ENCODE data around the gene PKP1. TPM values are rescaled to one million over a fixed set of nuclear protein-coding genes. Genes with fewer than 3 reads are reported as not detected.
A peak's percentile ranks its signal among the peaks of the same experiment; 100 is the strongest.

PKP1 gene
- total RNA-seq, 1 donor from 2014 or later, result 137 TPM

DNA sequence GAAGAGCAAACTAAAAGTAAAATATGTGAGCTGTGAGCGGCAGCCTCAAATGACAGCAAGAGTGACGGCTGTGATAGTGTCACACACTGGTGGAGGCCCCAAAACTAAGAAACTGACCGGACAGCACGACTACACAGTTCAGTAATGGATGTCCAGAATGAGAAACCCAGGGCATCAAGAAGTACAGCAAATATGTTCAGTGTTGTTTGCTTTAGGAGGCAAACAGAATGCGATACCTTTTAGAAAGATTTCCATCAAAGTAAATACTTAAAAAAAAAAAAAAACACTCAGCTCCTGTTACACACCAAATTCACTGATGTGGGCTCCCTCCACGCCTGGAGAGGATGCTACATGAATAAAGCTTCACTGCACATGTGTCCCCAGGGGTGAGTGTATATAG, 1.1 kb upstream of the PKP1 start:
- no peak for DNase-seq

DNA sequence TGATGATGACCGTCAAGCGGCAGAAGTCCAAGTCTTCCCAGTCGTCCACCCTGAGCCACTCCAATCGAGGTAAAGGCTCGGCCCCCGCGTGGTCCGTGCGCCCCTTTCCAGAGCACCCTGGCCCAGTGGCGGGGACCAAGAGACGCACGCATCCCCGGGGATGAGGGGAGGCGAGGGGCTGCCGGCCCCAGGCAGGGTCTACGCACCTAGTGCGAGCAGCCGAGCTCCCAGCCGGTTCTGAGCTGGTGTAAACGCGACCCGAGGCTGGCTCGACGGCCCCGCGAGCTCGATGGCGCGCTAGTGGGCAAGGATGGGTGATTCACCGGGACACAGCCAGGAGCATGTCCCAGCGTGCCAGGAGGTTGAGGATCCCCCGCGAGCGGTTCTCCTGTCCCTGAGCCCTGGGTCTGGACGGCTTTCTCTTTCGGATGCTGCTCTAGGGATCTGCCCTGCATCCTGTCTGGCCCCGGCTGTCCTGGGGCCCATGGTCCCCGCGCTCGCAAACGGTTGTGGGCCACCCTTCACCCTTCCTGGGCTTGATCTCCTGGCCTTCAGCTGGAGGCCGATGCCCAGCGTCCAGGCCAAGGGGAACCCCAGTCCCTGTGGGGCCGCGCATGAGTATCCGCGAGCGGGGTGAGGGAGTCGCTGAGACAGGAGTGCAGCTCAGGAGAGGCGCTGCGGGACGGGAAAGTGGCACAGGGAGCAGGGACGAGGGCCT, 689 bp downstream of the PKP1 start:
- DNase-seq, result no peak

DNA sequence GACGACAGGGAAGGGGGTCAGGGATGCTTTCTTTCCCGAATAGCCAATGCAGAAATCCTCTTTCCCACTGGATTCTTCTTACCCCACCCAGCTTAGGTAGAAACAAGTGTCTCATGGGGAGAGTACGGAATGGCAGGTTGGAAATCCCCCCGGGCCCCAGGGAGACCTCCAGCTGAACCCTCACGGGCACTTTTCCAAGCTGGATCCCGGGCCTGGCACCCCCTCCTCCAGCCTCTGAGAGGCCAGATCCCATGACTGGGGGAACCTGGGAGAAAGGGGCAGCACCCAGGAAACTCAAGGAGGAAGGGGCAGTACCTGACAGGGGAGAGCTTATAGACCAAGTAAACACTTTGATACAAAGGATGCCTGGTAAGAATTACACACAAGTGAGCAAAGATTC, 1.3 kb downstream of the PKP1 start:
- no peak for DNase-seq

DNA sequence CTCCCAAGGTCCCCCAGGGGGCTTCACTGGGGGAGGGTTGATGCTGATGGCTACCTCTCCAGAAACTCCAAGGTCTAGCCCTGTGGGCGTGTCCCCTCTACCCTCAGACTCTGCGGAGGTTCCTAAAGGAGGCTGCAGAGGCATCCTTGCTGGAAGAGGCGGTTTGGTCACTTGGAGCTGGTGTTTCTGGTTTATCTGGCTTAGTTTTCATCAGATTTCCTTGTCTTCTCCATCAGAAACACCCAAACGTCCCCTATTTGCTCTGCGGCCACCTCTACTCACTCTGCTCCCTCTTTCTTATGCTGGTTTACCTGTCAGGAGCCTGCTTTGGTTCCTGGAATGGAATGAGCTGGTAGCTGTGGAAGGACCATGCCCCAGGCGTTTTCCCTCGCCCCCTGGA, 2.5 kb downstream of the PKP1 start:
- DNase-seq, result no peak

DNA sequence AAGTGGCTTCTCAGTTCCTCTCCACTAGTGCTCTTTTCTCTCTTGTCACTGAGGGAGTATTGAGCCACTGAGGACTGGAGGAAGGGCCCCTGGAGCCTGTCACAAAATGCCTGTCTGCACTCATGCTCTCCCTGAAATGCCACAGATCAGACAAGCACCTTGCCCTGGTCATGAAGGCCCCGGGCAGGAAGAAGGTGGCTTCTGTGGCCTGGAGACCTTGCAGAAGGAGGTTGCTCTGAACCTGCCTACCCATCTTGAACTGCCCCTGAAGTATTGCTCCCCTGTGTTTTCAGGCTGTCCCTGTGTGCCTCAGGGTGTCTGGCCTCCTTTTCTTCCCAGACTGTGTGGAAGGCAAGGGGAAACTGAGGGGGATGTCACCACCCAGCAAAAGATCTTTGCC, 3.1 kb downstream of the PKP1 start:
- no peak for DNase-seq

DNA sequence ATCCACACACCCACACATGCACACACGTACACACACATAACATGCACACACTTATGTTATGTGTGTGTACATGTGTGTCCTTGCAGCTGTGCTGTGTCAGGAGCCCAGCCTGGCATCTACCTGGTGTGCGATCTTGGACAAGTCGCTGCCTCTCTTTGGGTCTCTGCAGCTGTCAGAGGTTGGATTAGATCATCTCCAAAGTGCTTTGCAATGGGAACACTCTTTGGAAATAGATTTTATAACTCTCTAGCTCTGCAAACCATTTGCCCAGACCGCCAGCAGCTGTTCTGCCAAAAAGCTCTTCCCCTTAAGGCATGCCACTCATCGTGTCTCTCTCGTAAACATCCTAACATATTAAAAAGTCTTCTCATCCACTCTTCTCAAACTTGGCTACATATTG, 4.7 kb downstream of the PKP1 start:
- DNase-seq, result peak; percentile 67

DNA sequence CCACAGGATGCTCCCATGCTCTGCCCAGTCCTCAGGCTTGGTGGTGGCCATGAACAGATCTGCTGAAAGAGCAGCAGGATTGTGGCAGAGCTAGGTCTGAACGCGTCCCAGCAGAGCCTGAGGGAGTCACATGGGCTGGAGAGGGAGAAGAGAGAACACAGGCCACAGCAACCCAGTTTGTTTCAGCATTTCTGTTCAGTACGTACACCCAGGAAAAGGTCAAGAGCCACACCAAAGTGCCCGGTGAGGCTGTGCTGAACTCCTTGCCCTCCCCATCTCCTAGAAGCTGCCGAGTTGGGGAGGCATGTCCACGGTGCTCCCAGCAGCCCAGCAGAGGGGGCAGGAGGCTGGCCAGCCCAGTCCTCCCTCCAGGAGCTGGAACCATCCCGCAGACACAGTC, 5.5 kb downstream of the PKP1 start:
- DNase-seq, result no peak

DNA sequence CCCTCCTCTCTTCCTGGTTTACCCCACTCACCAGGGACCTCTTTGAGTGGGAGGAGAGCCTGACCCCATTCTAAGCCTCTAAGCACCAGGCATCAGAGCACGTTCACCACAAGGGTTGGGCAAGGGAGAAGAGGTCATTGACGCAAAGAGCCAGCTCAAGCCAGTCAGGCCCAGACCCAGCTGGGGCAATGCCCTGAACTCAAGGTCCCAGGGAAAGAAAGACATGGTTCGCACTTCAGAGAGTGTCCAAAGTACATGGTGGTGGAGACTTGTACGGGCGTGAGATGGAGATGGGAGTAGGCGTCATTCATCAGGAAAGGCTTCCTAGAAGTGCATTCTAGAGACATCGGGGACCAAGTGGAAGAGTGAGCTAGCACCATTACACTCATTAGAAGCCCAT, 7.2 kb downstream of the PKP1 start:
- DNase-seq, result no peak

DNA sequence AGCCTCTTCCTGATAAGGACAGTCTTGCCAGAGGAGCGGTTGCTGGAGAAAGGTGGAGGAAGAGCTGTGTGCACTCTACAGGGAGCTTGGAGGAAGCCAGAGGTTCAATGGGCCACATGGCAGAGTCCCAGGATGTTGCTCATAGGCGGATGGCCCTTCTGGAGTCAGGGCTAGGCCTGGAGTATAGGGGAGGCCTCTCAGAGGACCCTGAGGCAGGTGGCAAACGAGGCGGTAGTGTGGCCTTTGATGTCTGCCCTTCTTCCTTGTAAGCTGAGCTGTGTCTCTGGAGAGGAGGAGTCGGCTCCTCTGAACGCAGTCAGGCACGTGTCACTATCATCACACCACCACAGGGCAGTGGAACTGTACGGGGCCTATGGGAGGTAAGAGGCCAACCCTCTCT, 8.6 kb downstream of the PKP1 start:
- DNase-seq, result no peak

DNA sequence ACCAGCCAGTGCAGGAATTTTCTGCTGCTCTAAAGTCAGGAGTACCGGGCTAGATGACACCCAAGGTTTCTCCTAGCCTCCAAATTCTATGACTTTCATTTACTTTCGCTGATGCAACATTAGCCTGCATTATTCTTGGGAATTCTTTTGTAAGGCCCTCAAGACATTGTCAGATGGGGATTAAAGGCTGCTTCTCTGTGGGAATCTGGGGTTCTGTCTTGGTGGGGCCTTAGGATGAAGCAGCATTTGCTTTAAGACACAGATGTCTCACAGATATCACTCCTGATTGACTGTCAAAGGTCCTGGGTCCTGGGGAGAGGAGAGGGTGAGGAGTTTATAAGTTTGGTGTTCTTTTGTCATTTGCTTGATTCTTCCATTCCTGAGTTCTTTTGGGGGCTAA, 11.6 kb downstream of the PKP1 start:
- DNase-seq, result no peak

DNA sequence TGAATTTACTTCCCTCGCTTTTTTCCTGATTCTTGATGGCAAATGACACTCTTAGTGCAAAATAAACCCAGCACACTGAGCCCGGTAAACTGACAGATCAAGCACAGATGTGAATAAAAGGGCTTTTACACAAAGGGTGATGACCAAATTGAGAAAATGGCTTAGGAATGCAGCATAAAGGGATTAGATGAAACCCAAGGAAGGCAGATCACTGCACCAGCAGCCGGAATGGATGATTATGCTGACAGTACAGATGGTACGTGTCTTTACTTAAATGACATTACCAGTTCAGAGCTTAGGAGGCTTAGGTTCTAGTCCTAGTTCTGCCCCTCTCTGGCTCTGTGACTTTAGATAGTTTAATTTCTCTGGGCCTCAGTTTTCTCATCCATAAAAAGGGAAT, 12.0 kb downstream of the PKP1 start:
- DNase-seq, result peak; percentile 65

DNA sequence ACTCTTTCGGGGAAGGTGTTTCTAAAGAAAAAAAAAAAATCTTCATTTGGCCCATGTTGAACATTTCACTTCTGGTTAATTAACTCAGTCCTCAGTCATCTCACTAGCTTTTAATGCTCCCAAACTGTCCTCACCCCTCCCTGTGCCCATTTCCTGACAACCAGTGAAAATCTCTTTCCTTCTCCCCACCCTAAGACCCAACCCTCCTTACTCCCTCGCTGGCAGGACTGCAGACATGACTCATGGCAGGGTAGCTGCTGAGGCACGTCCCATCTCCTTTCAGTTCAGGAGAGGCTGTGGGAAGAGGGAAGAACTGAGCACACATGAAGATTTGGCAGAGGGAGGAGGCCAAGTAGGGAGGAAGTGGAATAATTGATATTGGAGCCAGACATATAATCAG, 12.6 kb downstream of the PKP1 start:
- no peak for DNase-seq

DNA sequence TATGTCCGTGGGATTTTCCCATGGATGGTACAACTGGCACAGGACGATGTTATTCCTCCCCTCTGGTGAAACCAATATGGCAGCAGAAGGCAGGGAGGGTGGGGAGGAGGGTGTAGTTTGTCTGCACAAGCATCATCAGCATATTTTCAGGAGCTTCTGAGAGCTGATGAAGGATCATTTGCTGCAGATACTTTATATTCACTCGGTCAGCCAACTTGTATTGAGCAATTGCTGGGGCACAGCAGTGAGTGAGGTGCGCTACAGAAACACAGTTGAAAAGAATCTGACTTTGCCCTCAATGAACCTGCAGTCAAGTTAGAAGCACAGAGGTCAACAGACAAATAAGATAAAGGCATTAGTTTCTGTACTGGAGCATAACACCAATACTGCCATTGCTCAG, 13.0 kb downstream of the PKP1 start:
- DNase-seq, result no peak

DNA sequence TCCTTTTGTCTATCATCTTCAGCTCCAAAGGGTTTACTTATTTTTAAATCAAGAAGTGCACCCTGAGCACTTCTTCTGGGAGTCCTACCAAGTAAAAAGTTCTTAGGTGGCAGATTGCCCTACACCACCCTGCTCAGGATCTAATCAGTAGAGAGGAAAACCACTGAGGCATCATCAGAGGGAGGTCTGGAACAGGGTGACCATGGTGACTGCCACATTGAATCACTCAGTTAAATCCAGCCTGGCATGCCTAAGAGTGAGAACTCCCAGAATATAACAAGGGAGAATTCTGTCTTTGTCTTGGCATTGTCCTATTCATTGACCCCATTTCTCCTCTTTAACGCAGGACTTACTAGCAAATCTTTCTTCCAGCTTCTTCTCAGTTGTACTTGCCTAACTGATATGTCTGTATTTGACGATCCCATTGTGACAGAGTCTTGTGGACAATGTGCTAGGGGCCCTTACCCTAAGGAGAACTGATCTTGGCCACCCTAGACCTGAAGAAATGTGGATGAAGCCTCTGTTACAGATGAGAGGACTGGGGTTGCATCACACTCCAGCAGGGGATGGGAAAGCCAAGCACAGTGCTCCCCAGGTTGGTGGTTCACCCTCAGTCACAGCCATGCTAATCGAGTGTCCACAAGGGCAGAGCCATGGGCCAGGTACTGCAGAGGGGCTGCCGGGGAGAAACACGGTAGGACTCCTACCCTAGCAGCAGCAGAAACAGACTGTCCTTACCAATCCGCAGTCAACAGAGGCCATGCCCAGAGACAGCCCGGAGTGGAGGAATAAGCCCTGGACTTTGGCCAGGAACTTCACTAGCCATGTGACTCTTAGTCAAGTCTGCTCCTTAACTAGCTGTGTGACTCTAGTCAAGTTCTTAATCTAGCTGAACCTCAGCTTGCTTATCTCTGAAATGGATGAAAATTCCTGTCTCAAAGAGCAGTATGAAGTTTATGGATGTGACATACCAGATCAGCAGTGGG, 15.4 kb downstream of the PKP1 start:
- no peak for DNase-seq

DNA sequence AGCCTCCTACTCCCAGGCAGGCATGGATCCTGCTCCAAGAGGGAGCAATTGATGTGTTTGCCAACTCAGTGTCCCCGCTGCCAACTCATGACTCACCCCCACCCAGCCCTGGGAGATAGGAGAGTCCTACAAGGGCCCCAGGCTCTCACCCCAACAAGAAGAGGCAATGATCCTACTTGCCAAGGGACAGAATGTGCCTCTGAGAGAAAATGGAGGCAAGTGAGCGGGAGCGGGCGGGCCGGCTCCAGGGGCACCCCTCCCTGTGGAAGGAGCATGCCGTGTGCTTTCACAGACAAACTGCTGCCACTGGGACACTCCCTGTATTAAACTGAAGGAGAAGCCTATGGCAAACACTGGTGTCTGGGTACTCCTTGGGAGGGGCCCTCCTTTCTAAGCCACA, 16.7 kb downstream of the PKP1 start:
- peak; percentile 47 for DNase-seq

DNA sequence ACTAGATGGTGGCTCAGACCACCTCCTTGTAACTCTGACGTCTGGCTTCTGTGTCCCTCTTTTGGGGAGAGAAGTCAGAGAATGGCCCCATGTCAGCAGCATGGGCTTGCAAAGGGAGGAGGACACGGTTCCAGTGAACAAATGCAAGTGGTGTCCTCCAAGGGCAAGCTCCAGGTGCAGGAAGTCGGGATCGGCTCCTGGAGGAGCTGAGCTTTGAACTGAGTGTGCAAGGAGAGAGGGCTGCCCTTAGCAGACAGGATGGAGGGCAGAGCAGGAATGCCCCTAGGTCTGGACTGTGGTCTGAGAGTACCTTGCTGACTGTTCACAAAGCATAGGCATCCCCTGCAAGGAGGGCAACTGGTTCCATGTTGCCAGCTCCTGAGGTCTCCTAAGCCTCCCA, 17.3 kb downstream of the PKP1 start:
- DNase-seq, result no peak

DNA sequence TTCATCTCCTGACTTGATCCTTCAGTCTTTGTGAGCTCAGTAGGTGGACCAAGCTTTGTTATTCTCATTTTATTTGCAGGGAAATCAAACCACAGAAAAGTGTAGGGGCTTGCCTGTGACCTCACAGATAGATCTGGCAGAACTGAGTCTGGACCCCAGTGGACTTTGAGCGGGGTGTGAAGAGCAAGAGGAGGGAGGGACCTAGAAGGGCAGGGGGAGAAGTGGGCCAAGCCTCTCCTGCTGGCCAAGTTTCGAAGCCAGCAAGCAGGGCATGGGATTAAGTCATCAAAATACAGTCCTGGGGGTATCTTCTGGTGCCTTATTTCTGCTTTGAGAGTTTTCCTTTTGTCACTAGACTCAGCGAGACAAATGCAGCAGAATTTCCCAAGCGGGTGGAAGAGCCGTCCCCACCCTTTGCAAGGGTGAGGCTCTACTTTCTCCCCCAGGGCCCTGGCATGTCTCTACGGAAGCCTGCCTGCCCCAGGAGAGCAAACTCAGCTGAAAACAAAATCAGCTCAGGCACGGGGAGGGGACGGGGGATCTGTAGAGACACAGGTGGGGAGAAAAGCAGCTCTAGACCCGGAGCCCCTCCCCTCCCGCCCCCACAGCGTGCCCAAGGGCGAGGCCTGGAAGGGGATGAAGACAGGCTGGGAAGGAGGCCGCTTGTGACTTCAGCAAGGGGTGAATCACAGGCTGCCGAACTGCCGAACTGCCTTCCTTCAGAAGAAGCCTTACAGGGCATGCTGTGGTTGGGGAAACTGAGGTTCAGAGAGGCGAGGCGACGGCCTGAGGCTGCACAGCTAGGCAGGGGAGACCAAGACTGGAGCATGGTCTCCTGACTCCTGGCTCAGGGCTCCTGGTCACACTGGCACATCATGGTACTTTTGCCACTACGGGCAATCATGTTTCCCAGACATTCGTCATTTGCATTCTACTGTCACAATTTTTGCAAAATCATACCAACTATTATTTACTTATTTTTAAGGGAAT, 19.2 kb downstream of the PKP1 start:
- peak; percentile 72 for DNase-seq

DNA sequence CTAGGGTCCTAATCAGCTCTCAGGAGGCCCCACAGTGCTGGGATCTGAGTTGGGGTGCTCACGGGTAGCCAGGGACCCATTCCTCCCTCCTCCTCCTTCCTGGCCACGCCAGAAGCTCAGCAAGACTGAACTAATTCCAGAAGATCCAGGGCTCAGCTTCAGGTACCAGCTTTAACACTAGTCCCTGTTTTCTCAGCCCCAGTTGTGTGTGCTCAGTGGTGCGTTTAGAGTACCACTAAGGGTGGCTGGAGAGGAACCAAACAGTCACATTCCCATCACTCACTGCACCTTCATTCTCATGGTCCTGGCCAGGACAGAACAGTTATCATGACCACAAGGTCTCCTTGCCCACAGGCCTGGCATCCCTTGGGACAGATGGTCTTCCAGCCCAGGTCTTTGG, 20.8 kb downstream of the PKP1 start:
- no peak for DNase-seq

DNA sequence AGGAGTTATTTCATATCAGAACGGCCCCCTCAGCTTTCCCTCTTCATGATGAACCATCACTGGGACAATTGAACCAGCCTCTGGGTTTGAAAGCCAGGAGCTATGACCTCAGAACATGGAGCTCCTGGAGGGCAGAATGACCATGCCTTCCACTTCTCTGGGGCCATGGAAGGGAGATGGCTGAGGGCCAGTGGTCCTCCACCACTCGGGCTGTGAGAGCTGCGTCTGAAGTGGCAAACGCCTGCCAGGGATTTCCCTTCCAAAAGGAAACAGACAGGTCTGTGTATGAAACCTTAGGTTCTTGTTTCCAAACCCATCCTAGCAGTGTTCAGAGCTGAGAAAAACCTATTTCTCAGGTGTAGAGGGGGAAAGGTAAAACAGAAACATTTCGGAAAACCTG, 22.5 kb downstream of the PKP1 start:
- no peak for DNase-seq

DNA sequence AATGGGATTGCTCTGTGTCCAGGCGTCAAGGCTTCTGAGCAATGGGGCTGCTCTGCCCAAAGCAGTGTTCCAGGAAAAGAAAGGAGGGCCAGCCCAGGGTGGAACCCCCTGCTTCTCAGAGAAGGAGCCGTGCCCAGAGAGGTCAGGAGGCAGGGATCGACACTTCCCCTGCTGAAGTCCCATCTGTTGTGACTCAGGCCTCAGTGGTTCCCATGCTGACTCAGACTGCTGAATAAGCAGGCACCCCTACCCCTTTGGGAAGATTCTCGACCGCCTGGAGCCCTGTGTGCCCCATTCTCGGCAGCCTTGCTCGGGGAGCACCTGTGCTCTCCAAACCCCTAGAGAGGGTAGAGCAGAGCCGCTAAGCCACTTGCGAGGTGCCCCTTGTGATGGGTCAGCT, 23.9 kb downstream of the PKP1 start:
- DNase-seq, result no peak

DNA sequence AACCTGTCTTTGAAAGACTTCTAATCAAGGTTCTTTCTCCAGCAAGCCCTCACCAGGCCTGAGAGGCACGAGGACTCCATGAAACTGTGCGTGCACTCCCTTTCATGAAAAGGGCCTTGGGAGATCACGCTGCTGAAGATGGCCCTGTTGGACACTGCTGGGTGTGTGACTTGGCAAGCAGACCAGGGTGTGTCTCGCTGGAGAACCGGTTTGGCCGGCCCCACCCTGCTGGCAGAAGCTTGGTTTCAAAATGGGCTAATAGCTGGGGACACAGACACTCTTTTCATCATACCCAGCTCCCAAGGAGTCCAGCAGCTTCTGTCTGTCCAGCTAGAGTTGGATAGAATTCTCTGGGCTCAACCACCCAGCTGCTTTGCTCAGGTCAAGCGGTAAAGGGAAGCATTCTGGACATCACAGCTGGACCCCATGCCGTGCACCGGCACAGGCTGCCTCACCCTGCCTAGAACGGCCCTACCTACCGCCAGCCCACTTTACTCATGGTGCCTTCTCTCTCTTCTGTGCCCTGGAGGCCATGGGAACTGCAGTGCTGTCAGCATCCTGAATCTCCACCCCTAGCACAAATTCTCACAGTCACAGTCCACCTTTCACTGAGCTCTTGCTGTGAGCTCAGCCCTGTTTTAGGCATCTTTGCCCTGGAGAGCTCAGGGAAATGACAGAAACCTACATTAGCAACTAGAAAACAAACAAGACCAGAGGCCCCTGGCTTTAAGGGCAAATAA, 24.6 kb downstream of the PKP1 start:
- peak; percentile 67 for DNase-seq

DNA sequence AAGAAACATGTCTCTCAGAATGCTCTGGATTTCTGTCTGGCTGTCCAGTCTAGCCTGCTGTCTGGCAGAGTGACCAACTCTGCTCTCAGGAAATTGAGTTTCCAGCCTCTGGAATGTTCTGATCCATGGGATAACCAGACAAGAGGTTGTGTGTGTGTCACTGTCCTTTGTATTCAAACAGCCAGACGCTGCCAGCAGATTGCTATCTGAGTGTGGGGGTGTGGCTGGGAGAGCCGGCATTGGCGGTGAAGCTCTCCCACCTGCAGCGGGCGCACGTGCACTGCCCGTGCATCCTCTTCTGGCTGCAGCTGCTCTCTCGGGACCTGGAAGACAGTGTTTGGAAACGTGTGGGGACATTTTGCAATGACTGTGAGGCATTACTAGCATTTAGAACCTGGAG, 26.1 kb downstream of the PKP1 start:
- DNase-seq, result peak; percentile 86
